Measurements from ENCODE around the gene PTK6.

The PTK6 gene

DNA sequence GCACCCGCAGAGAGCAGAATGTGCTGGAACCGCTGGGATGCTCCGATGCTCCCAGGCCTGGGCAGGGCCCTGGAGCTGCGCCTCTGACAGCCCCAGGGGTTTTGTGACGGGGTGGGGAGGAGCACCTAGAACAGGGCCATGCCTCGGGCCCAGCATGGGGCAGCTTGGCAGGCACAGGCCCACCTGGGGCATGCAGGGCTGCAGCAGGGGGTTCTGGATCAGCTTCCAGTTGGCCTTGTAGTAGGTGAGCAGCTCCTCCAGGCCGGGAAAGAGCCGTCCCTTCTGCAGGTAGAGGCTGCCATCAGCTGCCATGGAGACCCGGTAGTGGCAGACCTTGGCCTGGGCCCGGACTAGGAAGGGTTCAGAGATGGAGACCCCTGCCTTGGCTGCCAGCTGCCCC, 6.0 kb upstream of the PTK6 start:
- no peak for DNase-seq (ENCODE audit: low read depth in 2 of 2)

DNA sequence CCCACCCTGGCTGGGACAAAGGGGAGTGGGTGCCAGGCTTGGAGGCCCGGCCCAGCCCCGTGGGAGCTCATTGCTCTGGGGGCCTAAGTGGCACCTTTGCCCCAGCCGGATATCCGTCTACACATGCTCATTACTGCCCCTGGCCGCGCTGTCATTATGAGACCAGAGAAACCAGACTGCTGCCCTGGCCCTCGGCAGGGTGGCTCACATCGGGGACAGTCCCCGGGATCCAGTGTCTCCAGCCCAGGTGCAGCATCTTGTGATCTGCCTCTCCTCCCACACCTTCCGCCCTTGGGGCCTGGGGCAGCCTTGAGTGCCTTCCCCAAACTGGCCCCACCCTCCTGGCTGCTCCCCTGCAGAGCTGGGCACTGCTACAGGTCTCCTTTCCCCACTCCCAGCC, 5.5 kb upstream of the PTK6 start:
- no peak for DNase-seq (ENCODE audit: low read depth in 2 of 2)

DNA sequence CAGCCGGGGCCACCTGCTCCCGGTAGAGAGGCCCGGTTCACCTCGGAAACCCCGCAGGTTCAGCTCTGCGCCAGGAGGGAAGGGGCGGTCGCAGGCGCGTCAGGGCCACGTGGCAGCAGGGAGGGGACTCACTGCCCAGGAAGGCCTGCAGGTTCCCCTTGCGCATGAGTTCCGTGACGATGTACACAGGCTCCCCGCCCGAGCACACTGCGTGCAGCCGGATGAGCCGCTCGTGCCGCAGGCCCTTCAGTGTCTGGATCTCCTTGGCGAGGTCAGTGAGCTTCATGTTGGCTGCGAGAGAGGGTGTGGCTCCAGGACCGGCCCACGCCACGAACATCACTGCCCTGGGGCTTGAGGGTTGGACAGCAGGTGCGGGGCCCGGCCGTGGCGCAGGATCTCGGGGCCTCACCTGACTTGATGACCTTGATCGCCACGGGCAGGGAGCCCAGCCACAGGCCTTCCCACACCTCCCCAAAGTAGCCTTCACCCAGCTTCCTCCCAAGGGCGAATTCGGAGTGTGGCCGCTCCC, 4.9 kb upstream of the PTK6 start:
- DNase-seq (ENCODE audit: low read depth in 2 of 2): no peak

DNA sequence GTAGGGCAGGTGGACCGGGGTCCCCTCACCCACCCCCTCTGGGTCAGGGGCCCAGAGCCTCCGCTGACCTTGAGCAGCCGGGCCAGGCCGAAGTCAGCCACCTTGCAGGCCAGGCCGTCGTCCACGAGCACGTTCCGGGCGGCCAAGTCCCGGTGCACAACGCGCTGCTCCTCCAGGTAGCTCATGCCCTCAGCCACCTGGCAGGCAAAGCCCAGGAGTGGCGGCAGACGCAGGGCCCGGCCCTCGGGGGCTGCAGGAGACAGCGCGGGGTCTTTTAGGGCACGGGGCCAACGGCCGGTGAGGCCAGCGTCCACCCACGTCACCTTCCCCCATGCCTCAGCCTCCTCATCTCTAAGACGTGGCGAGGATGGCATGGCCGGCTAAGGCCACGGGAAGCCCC, 4.2 kb upstream of the PTK6 start:
- DNase-seq (ENCODE audit: low read depth in 2 of 2): no peak

DNA sequence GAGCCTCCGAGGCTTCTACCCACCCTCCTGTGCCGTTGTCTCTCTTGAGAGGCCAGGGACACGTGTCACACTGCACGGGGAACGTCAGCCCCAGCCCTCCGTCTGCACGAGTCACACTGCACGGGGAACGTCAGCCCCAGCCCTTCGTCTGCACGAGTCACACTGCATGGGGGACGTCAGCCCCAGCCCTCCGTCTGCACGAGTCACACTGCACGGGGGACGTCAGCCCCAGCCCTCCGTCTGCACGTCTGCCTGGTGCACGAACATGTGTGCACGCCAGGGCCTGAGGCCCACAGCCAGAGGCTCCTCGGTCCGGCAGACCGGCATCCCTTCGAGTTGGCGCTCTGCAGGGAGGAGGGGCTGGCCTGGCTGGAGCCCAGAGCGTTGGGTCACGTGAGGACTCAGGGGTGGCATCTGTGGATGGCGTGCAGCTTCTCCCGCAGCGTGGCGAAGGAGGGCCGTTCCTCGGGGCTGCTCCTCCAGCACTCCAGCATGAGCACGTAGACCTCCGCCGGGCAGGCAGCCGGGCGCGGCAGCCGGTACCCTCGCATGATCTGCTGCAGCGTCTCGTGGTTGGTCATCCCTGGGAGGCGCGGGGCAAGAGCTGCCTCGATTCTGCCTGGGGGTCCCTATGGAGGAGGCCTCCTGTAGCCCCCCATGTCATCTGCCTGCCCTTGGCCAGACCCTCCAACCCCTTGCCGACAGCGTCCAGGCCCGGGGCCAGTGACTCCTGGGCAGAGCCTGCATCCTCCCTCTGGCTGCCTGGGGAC, 3.4 kb upstream of the PTK6 start:
- no peak for DNase-seq (ENCODE audit: low read depth in 2 of 2)

DNA sequence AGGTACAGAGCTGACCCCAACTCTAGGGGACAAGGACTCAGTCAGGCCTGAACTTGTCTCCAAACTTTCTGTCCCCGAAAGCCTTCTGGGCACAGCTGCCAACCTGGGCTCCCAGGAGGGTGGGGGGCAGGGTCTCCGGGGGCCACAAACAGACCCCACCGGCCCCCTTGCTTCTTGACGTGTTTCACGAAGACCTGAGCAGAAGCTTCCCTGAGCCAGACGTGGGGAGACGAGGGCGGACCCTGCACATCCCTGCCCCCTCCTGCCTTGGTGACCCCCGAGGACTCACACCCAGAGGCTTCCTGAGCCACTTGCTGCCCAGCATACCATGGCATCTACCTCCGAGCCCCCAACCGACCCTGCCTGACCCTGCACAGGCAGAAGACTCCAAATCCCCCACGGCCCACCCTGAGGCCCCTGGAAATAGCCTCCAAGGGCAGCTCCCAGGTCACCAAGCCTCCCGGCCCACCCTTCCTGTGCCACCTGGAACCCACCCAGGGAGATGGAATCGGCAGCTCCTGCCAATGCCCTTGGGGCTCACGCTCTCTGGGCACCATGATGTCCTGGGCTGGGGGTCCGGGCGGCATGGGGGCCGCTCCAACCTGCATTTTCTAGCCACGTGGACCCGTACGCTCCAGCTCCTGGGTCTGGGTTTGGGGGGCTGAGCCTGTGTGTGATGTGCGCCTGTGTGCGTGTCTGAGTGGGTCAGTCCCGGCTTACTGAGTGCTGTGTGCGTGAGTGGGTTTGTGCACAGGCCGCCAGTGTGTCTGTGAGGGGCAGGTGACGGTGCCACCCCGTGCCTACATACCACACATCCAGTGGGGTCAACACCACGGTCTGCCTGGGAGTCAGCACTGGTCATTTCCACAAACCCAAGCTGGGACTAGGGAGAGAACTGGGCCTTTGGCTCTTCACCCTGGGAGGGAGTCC, 2.5 kb upstream of the PTK6 start:
- no peak for DNase-seq (ENCODE audit: low read depth in 2 of 2)

DNA sequence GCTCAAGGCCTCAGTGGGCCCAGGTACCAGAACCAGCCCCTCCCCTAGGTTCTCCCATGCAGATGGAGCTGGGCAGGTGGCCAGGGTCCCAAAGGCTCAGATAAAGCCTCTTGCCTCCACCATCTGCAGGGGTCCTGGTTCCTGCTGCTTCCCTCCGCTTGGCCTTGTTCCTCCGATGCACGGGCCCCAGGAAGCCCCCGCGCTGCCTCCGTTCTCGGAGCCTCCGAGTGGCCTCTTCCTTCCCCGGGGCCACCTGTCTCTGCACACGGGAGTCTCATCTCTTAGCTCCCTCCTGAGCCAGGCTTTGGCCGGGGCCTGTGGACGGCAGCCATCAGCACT, 1.9 kb upstream of the PTK6 start:
- no peak for DNase-seq (ENCODE audit: low read depth in 2 of 2)

DNA sequence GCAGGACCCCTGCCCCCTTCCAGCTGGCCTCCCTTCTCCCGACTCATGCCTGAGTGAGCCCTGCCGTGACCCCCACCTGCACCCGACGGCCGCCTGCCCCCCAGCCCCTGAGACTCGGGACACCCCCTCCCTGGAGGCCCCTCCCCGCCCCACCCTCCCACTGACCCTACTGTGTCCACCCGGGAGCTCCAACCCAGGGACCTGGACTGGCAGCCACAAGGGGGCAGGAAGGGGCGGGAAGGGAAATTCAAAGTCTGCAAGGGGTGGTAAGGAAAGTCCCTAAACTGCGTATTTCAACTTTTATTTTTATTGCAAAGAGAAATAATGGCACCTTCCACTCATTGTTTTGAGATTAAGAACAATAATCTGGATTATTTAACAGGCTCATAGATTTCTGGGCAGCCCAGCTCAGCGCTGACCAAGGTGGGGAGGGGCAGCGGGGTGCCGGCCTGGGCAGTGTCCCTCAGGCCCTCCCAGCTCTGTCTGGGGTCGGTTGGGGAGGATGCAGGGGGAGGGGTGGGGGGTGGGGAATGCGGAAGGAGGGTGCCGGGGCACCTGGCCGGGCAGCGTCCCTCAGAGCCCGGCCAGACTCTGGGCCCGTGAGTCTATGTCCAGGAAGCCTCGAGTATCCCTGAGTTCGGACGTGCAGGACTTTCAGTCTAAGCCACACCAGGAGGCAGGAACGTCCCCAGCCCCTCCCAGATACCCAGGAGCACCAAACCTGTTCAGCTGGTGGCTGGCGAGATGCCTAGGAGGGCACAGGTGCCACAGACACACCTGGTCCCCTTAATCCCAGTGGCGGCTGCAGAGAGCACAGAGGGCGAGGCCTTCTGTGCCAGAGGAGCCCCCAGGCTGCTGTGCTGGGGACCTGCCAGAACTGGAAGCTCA, 1.3 kb upstream of the PTK6 start:
- DNase-seq (ENCODE audit: low read depth in 2 of 2): no peak

DNA sequence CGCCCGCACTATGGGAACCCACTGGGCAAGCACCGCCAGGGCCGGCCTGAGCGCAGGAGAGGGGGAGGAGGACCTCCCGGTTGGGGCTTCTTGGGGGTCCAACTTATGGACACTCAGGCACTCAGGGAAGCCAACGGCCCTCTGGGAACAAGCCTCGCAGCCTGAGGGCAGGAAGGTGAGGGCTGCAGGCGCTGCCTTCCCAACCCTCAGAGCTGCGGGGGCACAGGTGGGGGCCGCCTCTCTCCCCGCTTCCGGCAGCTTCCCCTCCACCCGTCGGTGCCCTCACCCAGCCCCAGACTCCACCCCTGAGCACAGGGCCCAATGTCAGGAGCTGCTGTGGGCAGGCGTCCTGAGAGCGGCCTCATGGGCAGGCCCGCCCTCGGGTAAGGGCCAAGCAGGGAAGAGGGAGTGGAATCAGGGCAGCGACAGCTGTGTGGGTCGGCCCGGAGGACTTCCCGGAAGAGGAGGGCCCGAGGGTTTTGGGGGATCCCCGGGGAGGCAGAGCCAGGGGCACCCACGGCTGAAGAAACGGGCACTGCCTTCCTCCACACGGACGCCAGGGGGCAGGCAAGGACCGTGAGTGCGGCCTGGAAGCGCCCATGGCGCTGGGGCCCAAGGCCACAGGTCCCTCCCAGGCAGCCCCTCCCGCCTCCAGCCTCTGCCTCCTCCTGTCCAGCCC, 488 bp upstream of the PTK6 start:
- DNase-seq (ENCODE audit: low read depth in 2 of 2): peak; percentile 93

DNA sequence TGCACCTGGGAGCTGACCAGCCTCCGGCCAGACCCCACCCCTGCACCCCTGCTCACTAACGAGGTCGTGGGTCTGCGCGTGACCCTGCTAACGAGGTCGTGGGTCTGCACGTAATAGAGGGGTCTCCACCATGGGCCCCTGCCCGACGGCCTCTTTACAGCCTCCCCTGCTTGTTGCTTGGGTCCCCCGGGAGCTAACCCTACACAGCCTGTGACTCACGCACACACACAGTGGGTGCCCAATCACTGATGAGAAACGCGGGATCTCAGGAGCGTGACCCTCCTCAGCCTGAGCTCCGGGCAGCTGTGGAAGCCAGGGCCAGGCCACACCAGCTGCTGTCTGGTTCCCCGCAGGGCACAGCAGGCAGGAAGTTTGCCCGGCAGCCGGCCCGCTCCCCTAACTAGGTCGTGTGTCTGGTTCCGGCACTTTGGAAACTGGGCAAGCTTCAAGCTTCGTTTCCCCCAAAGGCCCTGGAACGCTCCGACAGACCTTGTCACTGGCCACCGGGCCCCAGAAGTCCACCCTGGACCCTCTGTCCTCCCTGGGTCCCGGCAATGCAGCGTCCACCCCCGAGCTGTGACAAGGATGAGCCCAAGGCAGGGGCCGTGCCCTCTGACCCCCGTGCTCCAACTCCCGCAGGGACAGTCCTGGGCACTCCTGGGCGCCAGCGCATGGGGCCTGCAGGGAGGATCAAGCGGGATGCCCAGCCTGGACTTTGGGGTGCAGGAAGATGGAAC, 767 bp downstream of the PTK6 start:
- DNase-seq (ENCODE audit: low read depth in 2 of 2): no peak

DNA sequence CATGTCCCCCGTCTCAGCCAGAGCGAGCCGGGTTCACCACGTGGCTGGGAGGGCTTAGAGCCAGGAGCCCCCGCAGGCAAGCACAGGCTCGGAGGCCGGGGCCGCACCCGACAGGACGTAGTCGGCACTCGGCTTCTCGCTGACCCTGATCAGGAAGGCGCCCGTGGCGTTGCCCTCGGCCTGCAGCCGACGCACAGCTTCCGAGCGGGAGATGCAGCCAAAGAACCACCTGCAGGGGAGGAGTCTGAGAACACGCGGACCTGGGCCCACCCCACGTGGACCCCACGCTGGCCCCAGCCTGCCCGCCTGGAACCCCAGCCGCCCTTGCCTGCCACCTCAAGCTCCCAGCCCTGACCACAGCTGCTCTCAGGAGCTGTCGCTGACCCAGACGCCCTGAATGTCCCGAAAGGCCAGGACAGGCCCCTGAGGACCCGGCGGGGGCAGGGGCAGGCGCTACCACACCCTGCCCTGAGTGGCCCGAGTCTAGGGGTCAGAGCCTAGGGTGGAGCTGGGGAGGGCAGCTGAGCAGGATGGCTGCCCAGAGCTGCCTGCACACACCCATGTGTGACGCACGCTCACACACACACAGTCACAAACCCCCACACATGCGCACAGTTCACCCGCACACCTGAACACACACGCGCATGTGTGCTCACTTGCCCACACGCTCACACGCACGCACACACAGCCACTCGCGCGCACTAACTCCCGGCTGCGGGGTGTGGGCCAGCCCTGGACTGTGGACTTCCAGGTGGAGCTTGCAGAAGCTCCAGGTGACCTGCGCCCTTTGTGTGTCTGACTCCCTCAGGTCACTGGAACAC, 2.1 kb downstream of the PTK6 start:
- no peak for DNase-seq (ENCODE audit: low read depth in 2 of 2)

DNA sequence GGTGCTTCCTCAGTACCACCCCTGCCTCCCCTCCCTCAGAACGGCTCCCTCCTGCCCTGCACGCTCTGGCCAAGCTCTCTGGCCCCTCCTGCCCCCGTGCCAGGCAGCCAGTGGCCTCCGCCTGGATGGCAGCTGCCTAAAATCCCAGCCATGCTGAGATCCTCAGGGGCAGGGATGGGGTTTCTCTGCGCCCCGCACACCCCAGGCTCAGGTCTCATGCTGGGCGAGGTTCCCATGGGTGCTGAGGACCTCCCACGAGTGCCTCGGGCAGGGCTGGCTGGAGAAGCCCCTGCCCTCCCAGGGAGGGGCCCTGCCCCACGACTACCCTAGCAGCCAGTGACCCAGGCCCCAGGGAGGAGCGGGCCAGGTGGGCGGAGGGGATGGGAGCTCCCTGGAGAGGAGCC, 2.7 kb downstream of the PTK6 start:
- no peak for DNase-seq (ENCODE audit: low read depth in 2 of 2)

DNA sequence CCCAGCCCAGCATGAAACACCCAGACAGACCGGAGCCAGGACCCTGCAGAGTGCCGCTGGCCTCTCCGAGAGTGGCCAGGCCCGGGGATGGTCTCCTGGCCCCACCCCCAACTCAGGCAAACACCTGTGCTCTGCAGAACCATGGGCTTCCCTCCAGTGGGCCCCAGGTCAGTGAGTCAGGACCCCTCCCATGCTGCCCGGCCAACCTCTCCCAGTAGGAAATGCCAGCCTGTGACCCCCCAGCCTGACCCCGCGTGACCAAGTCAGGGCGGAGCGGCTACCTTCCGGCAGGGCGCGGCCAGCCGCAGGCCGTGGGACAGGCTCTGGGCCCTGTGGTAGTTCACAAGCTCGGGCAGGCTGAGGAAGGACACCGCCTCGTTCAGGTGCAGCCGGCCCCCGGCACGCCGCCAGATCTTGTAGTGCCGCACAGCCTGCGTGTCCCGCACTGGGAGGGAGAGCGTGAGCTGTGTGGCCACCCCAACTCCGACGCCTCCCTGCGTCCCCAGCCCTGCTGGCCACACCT, 3.2 kb downstream of the PTK6 start:
- no peak for DNase-seq (ENCODE audit: low read depth in 2 of 2)

DNA sequence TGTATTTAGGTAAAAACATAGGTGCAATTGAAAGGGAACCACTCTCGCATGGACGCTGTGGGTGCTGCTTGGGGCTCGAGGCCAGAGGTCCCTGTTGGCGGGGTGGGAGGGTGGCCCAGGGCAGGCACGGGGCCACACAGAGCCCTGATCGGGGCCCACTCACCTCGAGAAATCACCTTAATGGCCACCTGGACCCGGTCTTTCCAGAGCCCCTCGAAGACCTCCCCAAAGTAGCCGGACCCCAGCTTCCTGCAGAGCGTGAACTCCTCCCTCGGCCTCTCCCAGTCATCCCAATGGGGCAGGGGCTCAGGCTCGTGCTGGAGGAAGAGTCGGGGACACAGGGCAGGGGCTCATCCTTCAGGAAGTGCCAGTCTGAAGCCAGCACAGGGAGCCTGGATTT, 3.8 kb downstream of the PTK6 start:
- DNase-seq (ENCODE audit: low read depth in 2 of 2): no peak

DNA sequence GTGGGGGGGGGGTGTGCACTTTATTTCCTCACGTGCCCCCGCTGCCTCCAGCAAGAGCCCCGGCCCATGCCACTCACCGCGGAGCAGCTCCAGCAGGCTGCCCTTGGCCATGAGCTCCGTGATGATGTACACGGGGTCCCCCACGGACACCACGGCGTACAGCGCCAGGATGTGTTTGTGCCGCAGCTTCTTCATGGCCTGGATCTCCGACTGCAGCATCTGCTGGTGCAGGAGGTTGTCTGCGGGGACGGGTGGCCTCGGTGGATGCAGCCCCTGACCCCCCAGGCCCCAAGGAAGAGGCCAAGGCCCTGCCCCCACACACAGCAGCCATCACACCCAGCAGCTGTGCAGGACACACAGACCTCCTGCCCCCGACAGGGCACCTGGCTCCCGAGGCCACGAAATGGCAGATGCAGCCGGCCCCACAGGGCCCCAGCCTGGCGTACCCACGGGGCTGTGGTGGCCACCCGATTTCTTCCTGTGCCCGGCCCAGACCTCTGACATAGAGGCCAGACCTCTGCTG, 4.7 kb downstream of the PTK6 start:
- no peak for DNase-seq (ENCODE audit: low read depth in 2 of 2)

DNA sequence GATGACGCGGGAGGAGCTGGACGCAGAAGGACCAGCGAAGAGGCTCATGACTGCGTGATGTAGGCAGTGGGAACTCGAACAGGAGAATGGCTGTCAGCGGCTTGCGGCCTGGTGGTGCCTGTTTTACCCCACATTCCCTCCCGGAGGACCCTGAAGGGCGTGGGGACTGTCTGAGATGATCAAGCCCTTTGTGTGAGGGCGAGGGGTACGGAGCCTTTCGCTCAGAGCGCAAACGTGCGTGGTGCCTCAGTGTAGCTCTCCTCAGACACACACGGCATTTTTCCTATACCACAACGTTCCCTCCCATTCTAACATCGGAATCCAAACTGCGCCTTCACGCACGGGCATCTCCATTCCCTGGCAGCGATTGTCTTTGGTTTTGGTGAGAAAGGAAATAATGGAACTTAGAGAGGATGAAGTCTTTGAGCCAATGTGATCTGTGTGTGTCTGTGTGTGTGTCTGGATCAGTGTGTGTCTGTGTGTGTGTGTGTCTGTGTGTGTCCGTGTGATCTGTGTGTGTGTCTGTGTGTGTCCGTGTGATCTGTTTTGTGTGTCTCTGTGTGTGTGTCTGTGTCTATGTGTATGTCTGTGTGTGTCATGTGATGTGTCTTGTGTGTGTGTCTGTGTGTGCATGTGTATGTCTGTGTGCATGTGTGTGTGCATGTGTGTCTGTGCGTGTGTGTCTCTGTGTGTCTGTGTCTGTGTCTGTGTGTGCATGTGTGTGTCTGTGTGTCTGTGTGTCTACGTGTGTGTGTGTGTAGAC, 5.3 kb downstream of the PTK6 start:
- no peak for DNase-seq (ENCODE audit: low read depth in 2 of 2)

DNA sequence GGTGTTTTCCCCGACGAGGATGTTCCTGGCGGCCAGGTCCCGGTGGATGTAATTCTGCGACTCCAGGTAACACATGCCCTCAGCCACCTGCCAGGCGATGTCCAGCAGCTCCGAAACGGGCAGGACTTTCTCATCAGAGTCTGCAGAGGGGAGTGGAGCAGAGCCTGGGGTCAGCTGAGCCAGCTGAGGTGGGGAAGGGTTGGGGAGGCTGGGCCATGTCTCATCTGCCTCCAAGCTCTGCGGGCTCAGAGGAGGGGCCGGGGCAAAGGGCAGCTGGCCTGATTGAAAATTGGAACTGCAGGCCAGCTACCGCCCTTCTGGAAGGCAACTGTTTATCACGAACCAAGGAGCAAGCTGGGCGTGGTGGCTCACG, 6.4 kb downstream of the PTK6 start:
- no peak for DNase-seq (ENCODE audit: low read depth in 2 of 2)
